DND-41 (cell line): ENCODE measurements around the gene AGPAT1.

Source experiments
- ATAC-seq: fragments of 200-7000 bp; cut with Tn5 transposase; 3 replicates; pipeline ENCODE4 v1.9.1; 2021; ENCODE audit warnings: low read depth; ENCODE audit not compliant: insufficient read depth
- DNase-seq: peaks from one replicate; pipeline ENCODE4 v3.0.0-alpha.2; 2020
- H2AFZ ChIP-seq: 2 replicates; pipeline ENCODE4 v1.6.0; 2012; ENCODE audit warnings: low read depth, low read length
- H3K27ac ChIP-seq: 2 replicates; pipeline ENCODE4 v1.5.1; 2012; ENCODE audit warnings: low read length, inconsistent platforms
- H3K27me3 ChIP-seq: fragments of 200-600 bp; sonication (generic); 2 replicates; pipeline ENCODE4 v1.6.0; 2012; ENCODE audit warnings: low read length, mild to moderate bottlenecking, inconsistent platforms; ENCODE audit not compliant: insufficient read depth, poor library complexity
- H3K36me3 ChIP-seq: 2 replicates; pipeline ENCODE4 v1.5.1; 2012; ENCODE audit warnings: low read length, inconsistent platforms; ENCODE audit not compliant: insufficient read depth
- H3K4me1 ChIP-seq: 2 replicates; pipeline ENCODE4 v1.5.1; 2012; ENCODE audit warnings: mild to moderate bottlenecking, low read length; ENCODE audit not compliant: insufficient read depth
- H3K4me2 ChIP-seq: 2 replicates; pipeline ENCODE4 v1.6.0; 2012; ENCODE audit warnings: mild to moderate bottlenecking, moderate library complexity, low read length, inconsistent platforms; ENCODE audit not compliant: insufficient read depth
- H3K4me3 ChIP-seq, 2 experiments: fragments of 200-600 bp in 1 of 2; shearing (Covaris generic) in 1 of 2; 2 replicates each; pipeline ENCODE4 v1.5.1; 2012 to 2016; ENCODE audit warnings: inconsistent platforms in 2 of 2, low read length in 2 of 2, mild to moderate bottlenecking in 2 of 2, low read depth in 1 of 2, moderate library complexity in 1 of 2
- H3K79me2 ChIP-seq: 2 replicates; pipeline ENCODE4 v1.6.0; 2012; ENCODE audit warnings: low read length, inconsistent platforms; ENCODE audit not compliant: insufficient read depth
- H3K9ac ChIP-seq: 2 replicates; pipeline ENCODE4 v1.6.0; 2012; ENCODE audit warnings: low read depth, mild to moderate bottlenecking, inconsistent platforms, low read length, moderate library complexity
- H3K9me3 ChIP-seq: 2 replicates; pipeline ENCODE4 v1.5.1; 2012; ENCODE audit warnings: low read length, moderate library complexity, mild to moderate bottlenecking, inconsistent platforms; ENCODE audit not compliant: insufficient read depth, severe bottlenecking
- H4K20me1 ChIP-seq: 2 replicates; pipeline ENCODE4 v1.6.0; 2012; ENCODE audit warnings: low read length; ENCODE audit not compliant: insufficient read depth
- EZH2 ChIP-seq: IDR thresholded peaks from 3 replicates; pipeline ENCODE4 v1.6.1; 2012; ENCODE audit warnings: borderline replicate concordance, low read depth, mild to moderate bottlenecking, moderate library complexity, low read length, inconsistent platforms; ENCODE audit not compliant: severe bottlenecking
- TF ChIP-seq, protein P1 (sequence below): IDR thresholded peaks from 2 replicates; pipeline ENCODE4 v1.5.1; 2012; ENCODE audit warnings: borderline replicate concordance, low read length, moderate library complexity, mild to moderate bottlenecking; ENCODE audit not compliant: poor library complexity, severe bottlenecking; ENCODE audit errors: extremely low read depth

Gene AGPAT1

DNA sequence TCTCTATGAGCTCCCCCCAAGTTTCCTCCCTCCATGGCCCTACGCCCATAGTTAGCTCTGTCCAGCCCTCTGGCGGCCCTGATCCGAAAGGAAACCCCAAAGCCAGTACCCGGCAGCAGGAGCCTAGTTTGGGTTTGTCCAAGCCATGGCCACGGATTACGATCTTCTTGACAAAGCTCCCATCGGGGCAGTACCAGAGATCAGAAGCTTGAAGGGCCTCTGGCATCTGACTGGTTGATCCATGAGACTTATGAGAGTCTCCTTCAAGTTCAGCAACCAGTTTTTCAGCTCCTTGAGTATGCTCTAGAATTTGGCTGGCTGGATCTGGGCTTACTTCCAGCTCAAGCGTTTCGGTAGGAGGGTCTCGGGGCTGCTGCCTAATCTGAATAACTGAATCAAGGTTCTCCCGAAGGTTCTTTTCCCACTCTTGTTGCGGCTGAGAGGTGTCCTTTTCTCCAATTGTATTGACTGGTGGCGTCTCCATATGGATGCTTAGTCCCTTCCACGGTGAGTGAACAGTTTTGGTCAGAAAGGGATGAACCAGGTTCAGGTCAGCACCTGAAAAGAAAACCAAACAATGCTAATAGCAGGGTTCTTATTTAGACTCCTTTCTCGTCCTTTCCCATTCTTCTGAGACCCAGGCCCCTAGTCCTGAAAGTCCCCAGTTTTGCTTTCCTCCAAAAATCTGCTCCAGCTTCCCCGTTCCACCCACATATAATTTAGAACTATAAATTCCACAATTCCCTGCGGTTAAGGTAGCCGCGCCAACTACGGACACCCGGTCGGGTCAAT lies 46.4 kb downstream of the AGPAT1 start:
- peak overlapping the region; percentile 62 to 91; a peak in 3 of 4 replicates for H3K4me3 ChIP-seq
- H3K27me3 ChIP-seq: no peaks in the 10 kb centered on the region
- H3K9ac ChIP-seq: peak overlapping the region; percentile 63
- H4K20me1 ChIP-seq: no peaks in the 10 kb centered on the region
- peaks cover 30% of the 10 kb centered on the region for H3K36me3 ChIP-seq
- peak overlapping the region; percentile 73 for H3K27ac ChIP-seq
- H2AFZ ChIP-seq: peak overlapping the region; percentile 60
- DNase-seq (no peak), ATAC-seq (no peak)
- TF ChIP-seq EZH2: no peak
- TF ChIP-seq, protein P1, sequence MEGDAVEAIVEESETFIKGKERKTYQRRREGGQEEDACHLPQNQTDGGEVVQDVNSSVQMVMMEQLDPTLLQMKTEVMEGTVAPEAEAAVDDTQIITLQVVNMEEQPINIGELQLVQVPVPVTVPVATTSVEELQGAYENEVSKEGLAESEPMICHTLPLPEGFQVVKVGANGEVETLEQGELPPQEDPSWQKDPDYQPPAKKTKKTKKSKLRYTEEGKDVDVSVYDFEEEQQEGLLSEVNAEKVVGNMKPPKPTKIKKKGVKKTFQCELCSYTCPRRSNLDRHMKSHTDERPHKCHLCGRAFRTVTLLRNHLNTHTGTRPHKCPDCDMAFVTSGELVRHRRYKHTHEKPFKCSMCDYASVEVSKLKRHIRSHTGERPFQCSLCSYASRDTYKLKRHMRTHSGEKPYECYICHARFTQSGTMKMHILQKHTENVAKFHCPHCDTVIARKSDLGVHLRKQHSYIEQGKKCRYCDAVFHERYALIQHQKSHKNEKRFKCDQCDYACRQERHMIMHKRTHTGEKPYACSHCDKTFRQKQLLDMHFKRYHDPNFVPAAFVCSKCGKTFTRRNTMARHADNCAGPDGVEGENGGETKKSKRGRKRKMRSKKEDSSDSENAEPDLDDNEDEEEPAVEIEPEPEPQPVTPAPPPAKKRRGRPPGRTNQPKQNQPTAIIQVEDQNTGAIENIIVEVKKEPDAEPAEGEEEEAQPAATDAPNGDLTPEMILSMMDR: no peak
- H3K9me3 ChIP-seq: no peaks in the 10 kb centered on the region
- H3K79me2 ChIP-seq: peaks cover 42% of the 10 kb centered on the region
- H3K4me2 ChIP-seq: peak overlapping the region; percentile 93
- H3K4me1 ChIP-seq: peaks cover 40% of the 10 kb centered on the region

DNA sequence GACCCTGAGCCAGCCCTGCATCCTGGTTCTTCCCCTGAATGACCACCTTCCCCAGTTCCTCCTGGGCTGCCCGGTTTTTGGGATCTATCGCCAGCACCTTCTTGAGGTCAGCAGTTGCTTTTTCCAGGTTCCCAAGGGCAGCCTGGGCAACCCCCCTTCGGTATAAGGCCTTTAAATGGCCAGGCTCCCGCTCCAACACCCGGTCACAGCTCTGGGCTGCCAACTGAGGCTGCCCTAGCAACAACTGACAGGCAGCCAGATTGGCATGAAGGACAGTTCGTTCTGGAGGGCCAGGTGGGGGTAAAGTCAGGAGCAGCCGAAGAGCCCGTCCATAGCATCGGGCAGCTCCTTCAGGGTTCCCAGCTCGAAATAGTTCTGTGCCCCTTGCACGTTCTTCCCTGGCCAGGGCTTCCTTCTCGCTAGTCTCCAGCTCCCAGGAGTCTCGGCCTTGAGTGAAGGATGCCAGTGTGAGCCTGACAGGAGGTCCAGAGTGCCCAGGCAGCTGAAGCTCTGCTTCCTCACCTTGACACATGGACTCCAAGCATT lies 47.1 kb downstream of the AGPAT1 start:
- TF ChIP-seq, protein P1: no peak
- no peak for TF ChIP-seq EZH2
- Histone ChIP-seq H3K9me3 (no peaks in the 10 kb centered on the region), H3K79me2 (peaks cover 42% of the 10 kb centered on the region), H2AFZ (peak overlapping the region; percentile 74), H4K20me1 (no peaks in the 10 kb centered on the region), H3K4me2 (peak overlapping the region; percentile 93), H3K4me3 (peak overlapping the region; percentile 62 to 91; a peak in 3 of 4 replicates), H3K27ac (peak overlapping the region; percentile 69), H3K27me3 (no peaks in the 10 kb centered on the region), H3K4me1 (peaks cover 40% of the 10 kb centered on the region), H3K9ac (peak overlapping the region; percentile 63), H3K36me3 (peaks cover 37% of the 10 kb centered on the region)
- ATAC-seq (no peak), DNase-seq (no peak)

DNA sequence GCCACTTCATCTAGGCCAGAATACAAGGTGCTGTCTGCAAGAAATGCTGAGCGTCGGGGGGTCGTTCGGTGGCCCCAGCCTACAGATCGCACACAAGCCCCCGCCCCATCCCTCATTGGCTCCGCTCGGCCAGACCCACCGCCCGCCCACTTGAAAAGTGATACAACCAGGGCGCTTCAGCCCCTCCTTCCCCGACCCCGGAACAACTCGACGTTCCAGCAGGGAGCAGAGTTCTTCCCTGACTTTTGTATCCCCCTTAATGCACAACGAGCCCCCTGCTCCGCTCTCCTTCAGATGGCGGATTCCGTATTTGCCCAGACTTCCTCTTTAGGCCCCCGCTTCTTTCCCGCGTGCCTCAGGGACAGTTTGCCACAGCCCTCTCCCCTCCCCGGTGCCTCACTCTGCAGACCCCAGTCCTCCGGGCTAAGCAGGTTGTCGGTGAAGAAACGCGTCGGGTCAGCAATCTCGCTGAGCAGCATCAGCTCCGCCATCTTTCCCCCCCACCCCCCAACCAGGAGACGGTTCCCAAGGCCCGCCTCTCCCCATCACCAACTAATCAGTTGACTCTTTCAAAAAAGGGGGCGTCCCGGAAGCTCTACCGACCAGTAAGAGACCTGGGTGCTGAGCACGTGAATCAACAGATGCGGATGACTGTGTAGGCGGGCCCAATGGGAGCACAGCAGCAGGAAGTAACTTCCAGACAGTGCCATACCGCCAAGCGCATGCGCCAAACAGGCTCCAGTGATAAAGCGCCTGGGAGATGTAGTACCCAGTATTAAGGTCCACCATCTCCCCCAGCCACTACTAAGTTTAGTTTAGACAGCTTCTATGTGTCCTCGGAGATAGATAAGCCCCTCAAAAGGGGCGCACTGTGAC lies 47.9 kb downstream of the AGPAT1 start, which contains the start of gene ATF6B:
Gene ATF6B, minus strand, starts transcription at position 530 of the 876 bp plus-strand sequence. Its CDS starts 39 bp downstream, at position 491.
- Histone ChIP-seq H3K9me3 (no peaks in the 10 kb centered on the region), H3K36me3 (peaks cover 41% of the 10 kb centered on the region), H3K9ac (peak within 1 kb of the TSS; percentile 89), H3K27me3 (no peaks in the 10 kb centered on the region), H3K4me1 (peaks cover 40% of the 10 kb centered on the region), H3K27ac (peak within 1 kb of the TSS; percentile 97), H2AFZ (peak within 1 kb of the TSS; percentile 94), H3K4me2 (peak within 1 kb of the TSS; percentile 93), H4K20me1 (no peaks in the 10 kb centered on the region), H3K79me2 (peaks cover 42% of the 10 kb centered on the region), H3K4me3 (peak within 1 kb of the TSS; percentile 82 to 91)
- ATAC-seq (peak; percentile 94), DNase-seq (peak; percentile 99)
- TF ChIP-seq, protein P1: no peak
- TF ChIP-seq EZH2: no peak
